ENCODE results near the gene CDK8.
"Not testable (repeated sequence)": the region's sequence is repeated elsewhere in the genome, so short reads cannot be mapped to it uniquely, and the experiment has no call there.

Gene CDK8

GRCh38 chr13:26254583-26255111, 718 bp downstream of the CDK8 start:
- DNase-seq, result no peak

DNA sequence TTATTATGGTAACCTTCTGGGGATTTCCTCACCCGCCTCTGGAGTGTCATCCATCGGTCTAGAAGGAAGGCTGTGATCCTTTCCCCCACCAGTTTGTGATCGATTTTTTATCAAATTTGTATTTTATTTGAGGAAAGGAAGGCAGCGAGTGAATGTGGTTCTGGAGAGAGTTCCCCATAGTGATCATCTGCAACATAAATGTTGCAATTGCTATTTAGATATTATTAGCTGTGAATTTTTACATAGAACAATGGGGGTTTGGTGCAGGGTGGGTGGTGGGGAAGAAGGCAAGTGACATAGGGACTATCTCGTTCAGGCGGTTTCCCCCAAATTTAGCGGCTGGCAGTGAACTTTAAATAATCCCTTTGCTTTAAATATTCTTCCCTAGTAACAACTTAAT, 1.2 kb downstream of the CDK8 start:
- no peak for DNase-seq

- DNase-seq, result no peak
Measured at GRCh38 chr13:26255691-26256277, 1.9 kb downstream of the CDK8 start.

- no peak for DNase-seq
Measured at GRCh38 chr13:26257049-26257448, 3.1 kb downstream of the CDK8 start.

DNA sequence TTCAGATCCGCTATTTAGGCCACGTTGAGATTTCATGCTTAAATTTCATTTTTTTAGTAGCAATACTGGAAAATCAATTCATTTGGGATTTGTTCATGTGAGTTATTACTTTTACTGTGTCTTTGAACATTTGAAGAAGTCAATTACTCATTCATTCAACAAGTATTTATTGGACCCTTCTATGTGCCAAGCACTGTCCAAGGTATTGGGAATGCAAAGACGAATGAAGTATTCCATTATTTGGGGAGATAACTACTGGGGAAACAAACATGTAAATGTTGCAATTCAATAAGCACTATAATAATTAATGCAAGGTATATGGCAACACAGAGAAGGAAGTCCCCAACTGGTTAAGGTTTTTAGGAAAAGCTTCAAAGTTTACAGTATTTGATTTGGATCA, 5.7 kb downstream of the CDK8 start:
- DNase-seq, result no peak

GRCh38 chr13:26262156-26262555, 8.2 kb downstream of the CDK8 start:
- DNase-seq, result no peak

DNA sequence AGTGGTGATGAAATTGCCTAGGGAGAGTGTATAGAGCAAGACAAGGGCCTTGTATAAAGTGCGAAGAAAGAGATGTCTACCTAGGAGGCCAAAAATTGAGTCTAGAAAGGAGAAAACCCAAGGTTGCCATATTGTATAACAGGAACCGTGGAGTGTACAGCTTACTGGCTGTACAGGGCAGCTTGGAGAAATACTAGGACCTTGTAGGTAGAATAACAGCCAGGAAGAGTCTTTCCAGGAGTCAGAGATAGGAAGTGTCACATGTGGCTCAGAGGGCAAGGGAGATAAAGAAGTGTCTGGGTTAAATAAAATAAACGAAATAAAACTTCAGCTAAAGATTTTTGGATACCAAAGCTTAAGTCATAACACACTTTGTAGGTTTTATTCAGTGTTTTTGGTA, 12.4 kb downstream of the CDK8 start:
- no peak for DNase-seq

- no peak for DNase-seq
Measured at GRCh38 chr13:26270707-26271106, 16.8 kb downstream of the CDK8 start.

DNA sequence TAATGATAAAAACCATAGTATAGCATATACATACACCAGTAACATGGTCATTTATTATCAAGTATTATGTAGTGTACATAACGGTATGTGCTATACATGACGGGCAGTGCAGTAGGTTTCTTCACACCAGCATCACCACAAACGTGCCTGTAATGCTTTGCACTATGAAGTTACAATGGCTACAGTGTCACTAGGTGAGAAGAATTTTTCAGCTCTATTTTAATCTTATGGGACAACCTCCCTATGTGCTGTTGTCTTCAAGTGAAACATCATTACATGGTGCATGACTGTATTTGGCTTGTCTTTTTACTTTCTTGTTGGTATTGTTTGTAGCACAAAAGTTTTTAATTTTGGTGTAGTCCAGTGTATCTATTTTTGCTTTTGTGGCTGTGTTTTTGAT, 18.7 kb downstream of the CDK8 start:
- DNase-seq, result no peak

- no peak for DNase-seq
Measured at GRCh38 chr13:26280295-26280694, 26.4 kb downstream of the CDK8 start.

DNA sequence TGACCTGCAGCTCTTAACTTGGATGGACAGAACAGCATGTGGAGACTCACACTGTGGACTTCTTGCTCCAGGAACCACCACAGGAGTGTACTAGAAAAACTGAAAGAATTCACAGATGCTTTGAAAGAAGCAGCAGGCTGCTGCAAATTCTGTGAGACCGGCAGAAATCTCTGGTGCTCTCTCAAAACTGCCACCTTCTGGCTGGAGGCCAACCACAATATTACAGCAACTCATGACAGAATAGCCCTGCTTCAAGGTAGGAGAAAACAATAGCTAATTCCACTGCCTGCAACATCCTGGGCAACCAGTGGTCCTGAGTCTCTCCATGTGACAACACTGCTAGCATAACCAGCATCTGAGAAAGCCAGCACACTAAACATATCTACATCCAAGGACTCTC, 26.9 kb downstream of the CDK8 start:
- DNase-seq, result no peak

GRCh38 chr13:26285911-26286310, 32.0 kb downstream of the CDK8 start:
- DNase-seq, result not testable (repeated sequence)

- not testable (repeated sequence) for DNase-seq
Measured at GRCh38 chr13:26288838-26289237, 34.9 kb downstream of the CDK8 start.

DNA sequence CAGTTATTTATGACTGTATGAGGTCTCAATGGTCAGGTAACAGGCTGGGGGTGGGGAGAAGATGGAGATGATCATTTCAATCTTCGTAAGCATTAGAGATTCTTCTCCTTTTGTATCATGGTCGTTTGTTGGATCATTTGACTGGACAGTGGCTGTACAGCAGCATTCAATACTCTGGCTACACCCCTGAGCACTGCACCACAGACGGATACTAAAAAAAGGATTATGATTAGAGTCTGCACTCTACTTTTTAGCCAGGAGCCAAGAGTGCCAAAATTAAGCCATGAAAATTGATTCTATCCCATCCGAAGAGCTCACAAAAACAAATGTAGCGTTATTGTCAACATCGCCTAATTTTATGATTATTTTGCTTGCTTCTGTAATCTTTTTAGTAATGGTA, 41.9 kb downstream of the CDK8 start:
- no peak for DNase-seq

- DNase-seq, result no peak
Measured at GRCh38 chr13:26299168-26299750, 45.3 kb downstream of the CDK8 start.

DNA sequence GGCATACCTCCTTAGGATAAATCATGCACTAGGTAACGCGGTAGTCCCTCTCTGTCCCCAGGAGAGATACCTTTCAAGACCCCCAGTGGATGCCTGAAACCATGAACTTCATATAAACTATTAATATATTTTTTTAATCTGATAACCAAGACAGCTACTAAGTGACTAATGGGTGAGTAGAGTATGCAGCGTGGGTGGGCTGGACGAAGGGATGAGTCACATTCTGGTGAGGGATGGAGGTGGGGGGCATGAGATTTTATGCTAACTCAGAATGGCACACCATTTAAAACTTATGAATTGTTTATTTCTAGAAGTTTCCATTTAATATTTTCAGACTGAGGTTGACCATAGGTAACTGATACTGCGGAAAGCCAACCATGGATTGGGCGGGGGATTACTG, 46.2 kb downstream of the CDK8 start:
- DNase-seq, result no peak

- DNase-seq, result no peak
Measured at GRCh38 chr13:26305676-26306075, 51.7 kb downstream of the CDK8 start.

DNA sequence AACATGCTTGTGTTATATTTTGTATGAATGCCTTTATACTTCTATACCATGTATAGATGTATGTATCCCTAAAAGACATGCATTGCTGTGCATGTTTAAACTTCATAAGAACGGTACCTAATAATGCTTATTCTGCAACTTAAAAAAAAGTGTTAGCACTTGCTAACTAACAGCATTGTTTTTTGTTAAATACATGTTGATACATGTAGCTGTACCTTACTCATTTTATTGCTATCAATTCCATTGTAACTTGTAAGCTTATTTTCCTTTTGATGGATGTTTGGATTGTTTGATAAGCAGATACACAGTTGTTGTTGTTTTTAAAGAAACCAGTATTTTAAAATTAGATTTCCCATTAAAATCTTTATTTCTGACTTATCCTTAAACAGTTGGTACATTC, 53.8 kb downstream of the CDK8 start:
- DNase-seq, result no peak

DNA sequence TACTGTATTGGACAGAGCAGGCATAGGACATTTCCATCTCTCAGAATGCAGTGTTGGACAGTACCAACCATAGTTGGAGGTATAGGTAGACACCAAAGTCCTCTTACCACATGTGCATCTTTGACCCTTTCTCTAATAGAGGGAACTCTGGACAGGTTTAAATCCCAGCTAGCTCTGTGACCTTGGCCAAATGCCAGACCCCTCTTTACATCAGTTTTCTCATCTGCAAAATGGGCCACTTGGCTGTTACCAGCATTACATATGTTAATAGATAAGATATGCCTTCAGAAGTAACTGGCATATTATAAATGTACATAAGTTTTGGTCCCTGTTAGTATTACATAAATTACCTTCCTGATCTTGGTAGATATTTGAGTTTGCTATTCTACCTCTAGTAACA, 54.3 kb downstream of the CDK8 start:
- no peak for DNase-seq

DNA sequence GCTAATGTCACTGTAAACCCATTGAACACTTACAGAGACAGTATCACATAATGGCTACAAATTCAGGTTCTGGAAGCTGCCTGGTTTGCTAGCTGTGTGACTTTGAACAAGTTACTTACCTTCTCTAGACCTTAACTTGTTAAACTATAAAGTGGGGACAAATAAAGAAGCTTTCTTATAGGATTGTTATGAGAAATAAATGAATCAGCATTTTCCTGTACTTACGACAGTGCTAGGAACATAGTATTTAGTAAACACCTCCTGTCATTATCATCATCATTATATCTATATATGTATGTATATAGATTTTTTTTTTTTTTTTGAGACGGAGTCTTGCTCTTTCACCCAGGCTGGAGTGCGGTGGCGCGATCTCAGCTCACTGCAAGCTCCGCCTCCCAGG, 54.9 kb downstream of the CDK8 start:
- DNase-seq, result no peak

GRCh38 chr13:26310003-26310402, 56.1 kb downstream of the CDK8 start:
- DNase-seq, result no peak

GRCh38 chr13:26310470-26310869, 56.5 kb downstream of the CDK8 start:
- no peak for DNase-seq

DNA sequence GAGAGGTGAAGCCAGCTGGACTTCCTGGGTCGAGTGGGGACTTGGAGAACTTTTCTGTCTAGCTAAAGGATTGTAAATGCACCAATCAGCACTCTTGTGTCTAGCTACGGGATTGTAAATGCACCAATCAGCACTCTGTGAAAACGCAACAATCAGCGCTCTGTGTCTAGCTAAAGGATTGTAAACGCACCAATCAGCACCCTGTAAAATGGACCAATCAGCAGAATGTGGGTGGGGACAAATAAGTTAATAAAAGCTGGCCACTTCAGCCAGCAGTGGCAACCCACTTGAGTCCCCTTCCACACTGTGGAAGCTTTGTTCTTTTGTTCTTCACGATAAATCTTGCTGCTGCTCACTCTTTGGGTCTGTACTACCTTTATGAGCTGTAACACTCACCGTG, 58.1 kb downstream of the CDK8 start:
- not testable (repeated sequence) for DNase-seq

GRCh38 chr13:26316095-26316494, 62.2 kb downstream of the CDK8 start:
- DNase-seq, result not testable (repeated sequence)

- DNase-seq, result no peak
Measured at GRCh38 chr13:26320766-26321165, 66.8 kb downstream of the CDK8 start.

Data from cerebellar nuclear complex (tissue), 1 donor.